Activated naive CD8-positive, alpha-beta T cell treated with anti-CD3 and anti-CD28 coated beads for 36 hours (primary cell): ENCODE measurements around the gene TCP11. TPM values are rescaled to one million over a fixed set of nuclear protein-coding genes. Genes with fewer than 3 reads are reported as not detected.

Source experiments
- DNase-seq: peaks from one replicate; pipeline ENCODE4 v3.0.0; 2021
- H3K27ac Mint-ChIP-seq: one replicate; pipeline ENCODE4 v1.8.0; 2022; ENCODE audit warnings: mild to moderate bottlenecking, moderate library complexity, mixed read lengths
- H3K27me3 Mint-ChIP-seq: one replicate; pipeline ENCODE4 v1.8.0; 2022; ENCODE audit warnings: mild to moderate bottlenecking, mixed read lengths
- H3K36me3 Mint-ChIP-seq: one replicate; pipeline ENCODE4 v1.8.0; 2021; ENCODE audit warnings: mild to moderate bottlenecking, mixed read lengths
- H3K4me1 Mint-ChIP-seq: one replicate; pipeline ENCODE4 v1.8.0; 2021; ENCODE audit warnings: mixed read lengths
- H3K4me3 Mint-ChIP-seq: one replicate; pipeline ENCODE4 v1.8.0; 2022; ENCODE audit warnings: mild to moderate bottlenecking, moderate library complexity, mixed read lengths
- H3K9me3 Mint-ChIP-seq: one replicate; pipeline ENCODE4 v1.8.0; 2022; ENCODE audit warnings: mixed read lengths
- total RNA-seq, 2 experiments: library from RNA; stranded (reverse); gene quantifications; one replicate each; pipeline ENCODE4 v1.2.3, GENCODE V29; 2021

The TCP11 gene
- total RNA-seq, 2 experiments from 2014 or later: not detected

DNA sequence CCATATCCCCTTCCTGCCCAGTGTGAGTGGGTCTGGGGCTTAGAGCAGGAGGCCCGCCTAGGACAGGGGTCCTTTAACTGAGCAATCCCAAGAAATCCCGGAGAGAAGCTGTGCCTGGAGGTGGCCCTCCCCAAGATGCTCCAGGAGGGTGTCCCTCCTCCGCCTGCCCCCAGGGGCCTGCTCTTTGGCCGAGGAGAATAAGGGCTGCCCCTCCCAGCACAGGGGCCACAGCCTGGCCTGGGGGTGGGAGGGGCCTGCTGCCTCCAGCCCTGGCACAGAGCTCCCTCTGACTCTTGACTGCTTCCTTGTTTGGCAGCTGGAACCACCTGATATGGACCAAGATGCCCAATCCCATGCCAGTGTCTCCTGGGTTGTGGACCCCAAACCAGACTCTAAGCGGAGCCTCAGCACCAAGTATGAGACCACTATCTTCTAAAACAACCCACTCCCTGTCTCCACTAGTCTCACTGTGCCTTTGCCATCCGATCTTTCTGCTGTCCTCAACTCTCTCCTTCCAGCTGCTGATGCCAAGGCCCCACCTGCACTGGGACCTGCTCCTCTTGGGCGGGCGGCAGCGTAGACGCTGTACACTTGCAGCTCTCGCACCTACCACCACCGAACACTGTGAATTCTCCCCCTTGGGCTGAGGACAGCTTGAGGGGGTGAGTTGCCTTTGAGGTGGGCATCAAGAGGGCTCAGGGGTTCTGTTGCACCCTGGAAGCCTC is 54.3 kb downstream of the TCP11 start:
- no peak for DNase-seq
- no peak overlapping the region for H3K4me3 Mint-ChIP-seq
- no peak overlapping the region for H3K27ac Mint-ChIP-seq
- H3K36me3 Mint-ChIP-seq: peaks cover 3% of the 10 kb centered on the region
- no peaks in the 10 kb centered on the region for H3K27me3 Mint-ChIP-seq
- H3K4me1 Mint-ChIP-seq: no peaks in the 10 kb centered on the region
- H3K9me3 Mint-ChIP-seq: no peaks in the 10 kb centered on the region

DNA sequence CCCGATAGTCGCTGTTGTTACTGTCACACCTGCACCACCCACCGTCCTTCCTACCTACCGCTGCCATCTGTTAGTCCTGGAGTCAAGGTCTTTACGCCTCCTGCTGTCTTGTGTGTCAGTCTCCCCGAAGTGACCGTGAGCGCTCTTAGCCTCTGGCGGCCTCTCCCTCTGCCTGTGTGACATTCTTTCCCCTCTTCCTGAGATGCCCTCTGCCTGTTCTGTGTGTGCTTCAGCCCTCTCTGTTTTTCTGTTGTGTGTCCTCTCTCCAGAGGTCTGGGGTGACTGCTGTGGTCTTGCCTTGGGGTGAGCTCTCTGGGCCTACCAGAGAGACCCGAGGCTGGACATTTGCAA is 54.9 kb downstream of the TCP11 start:
- H3K27ac Mint-ChIP-seq: no peak overlapping the region
- DNase-seq: no peak
- H3K36me3 Mint-ChIP-seq: peaks cover 3% of the 10 kb centered on the region
- H3K27me3 Mint-ChIP-seq: no peaks in the 10 kb centered on the region
- no peaks in the 10 kb centered on the region for H3K4me1 Mint-ChIP-seq
- no peaks in the 10 kb centered on the region for H3K9me3 Mint-ChIP-seq
- H3K4me3 Mint-ChIP-seq: no peak overlapping the region

DNA sequence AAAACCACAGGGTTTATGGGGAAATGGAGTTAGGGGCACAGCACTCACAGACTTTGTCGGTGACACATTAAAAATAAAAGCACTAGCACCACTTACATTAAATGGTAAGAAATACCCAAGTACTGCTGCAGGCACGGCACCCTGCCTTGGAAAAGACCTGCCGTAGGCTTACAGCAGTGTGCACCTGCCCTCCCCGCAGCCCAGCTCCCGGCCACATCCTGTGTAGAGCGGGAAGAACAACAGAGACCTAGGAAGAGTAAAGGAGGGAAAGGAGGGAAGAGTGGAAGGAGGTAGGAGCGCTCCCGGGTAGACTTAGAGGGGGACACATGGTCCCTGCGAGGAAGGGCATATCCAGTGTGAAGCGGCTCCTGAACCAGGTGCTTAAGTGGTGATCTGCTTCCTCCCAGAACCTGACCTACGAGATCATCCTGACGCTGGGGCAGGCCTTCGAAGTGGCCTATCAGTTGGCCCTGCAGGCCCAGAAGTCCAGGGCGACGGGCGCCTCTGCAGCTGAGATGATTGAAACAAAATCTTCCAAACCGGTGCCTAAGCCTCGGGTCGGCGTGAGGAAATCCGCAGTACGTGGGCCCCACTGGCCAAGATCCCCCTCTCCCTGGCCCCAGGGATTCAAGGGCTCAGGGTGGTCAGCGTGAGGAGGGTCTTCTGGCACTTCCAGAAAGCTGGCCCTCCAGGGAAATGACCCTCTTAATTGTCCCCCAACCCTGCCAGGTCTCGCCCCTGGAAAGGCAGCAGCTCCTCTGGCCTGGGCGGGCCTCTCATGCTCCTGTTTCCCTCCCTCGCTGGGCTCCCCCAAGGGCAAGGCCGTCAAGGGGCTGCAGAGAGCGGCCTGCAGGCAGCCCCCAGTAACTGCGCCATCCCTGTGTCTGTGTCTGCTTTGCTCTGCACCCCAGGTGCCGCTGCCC is 55.5 kb downstream of the TCP11 start:
- peaks cover 3% of the 10 kb centered on the region for H3K36me3 Mint-ChIP-seq
- H3K27me3 Mint-ChIP-seq: no peaks in the 10 kb centered on the region
- H3K4me3 Mint-ChIP-seq: no peak overlapping the region
- H3K4me1 Mint-ChIP-seq: no peaks in the 10 kb centered on the region
- no peak for DNase-seq
- H3K9me3 Mint-ChIP-seq: no peaks in the 10 kb centered on the region
- H3K27ac Mint-ChIP-seq: no peak overlapping the region

DNA sequence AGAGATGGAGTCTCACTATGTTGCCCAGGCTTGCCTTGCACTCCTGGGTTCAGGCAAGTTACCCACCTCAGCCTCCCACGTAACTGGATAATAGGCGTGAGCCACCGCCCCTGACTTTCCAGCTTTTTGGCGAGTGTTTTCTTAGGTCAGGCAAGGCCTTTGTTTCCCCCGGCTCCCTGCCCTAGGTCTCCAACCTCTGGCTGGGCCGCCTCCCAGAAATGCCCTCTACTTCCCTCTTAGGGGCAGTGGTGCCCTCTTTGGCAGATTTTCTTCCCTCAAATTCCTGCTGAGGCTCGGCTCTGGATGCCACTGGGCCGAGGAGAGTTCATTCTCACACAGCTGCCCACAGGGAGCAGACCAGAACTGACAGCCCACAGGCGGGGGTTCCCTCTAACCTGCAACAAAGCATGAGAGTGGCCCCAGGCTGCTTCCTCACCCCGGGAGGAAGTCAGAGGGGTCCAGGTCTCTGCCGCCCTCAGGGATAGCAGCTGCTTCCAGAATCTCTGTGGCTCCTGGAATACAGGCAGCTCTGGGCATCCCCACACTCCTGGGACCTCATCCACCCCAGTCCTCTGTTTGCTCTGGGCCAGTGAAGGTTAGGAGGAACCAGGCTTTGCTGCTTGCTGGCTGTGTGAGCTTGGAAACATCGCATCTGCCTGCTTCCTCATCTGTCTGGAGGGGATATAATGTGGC is 56.5 kb downstream of the TCP11 start:
- DNase-seq: no peak
- no peaks in the 10 kb centered on the region for H3K27me3 Mint-ChIP-seq
- no peaks in the 10 kb centered on the region for H3K9me3 Mint-ChIP-seq
- no peaks in the 10 kb centered on the region for H3K4me1 Mint-ChIP-seq
- H3K4me3 Mint-ChIP-seq: no peak overlapping the region
- H3K36me3 Mint-ChIP-seq: peaks cover 3% of the 10 kb centered on the region
- H3K27ac Mint-ChIP-seq: no peak overlapping the region

DNA sequence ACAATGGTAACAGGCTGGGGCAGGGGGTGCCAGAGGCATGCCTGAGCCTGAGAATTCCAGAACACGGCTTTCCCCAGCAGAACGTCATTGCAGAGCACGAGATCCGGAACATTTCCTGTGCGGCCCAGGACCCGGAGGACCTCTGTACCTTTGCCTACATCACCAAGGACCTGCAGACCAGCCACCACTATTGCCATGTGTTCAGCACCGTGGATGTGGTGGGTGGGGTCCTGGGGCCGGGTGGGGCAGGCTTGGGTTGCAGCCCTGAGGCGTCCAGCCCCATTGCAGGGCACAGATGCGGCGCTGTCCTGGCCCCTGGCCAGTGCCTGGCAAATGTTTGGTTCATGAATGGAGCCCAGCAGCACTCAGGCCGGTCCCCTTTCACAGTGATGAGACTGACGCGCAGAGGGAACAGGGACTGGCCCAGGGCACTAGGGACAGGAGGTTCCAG is 57.1 kb downstream of the TCP11 start:
- no peaks in the 10 kb centered on the region for H3K4me1 Mint-ChIP-seq
- H3K4me3 Mint-ChIP-seq: no peak overlapping the region
- peaks cover 3% of the 10 kb centered on the region for H3K36me3 Mint-ChIP-seq
- no peaks in the 10 kb centered on the region for H3K27me3 Mint-ChIP-seq
- DNase-seq: no peak
- no peak overlapping the region for H3K27ac Mint-ChIP-seq
- no peaks in the 10 kb centered on the region for H3K9me3 Mint-ChIP-seq

DNA sequence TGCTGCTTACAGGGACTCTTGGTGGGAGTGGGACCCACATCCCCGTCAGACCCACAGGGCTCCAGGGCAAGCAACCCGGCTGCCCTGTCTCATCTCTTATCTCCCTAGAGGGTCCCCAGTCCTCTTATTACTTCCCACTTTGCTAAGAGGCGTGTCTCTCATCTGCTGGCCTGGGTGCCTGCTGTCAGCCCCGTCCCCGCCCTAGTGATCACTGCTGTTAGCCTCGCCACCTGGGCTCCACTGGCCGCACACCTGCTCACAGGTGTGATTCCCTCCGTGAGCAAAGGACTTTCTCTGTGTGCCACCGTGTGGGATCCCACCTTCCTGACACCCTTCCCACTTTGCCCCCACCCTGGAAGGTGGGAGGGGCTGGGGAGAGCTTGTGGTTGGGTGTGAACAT is 57.6 kb downstream of the TCP11 start:
- DNase-seq: no peak
- H3K4me1 Mint-ChIP-seq: no peaks in the 10 kb centered on the region
- H3K36me3 Mint-ChIP-seq: peaks cover 2% of the 10 kb centered on the region
- no peaks in the 10 kb centered on the region for H3K9me3 Mint-ChIP-seq
- no peaks in the 10 kb centered on the region for H3K27me3 Mint-ChIP-seq
- no peak overlapping the region for H3K27ac Mint-ChIP-seq
- H3K4me3 Mint-ChIP-seq: no peak overlapping the region

DNA sequence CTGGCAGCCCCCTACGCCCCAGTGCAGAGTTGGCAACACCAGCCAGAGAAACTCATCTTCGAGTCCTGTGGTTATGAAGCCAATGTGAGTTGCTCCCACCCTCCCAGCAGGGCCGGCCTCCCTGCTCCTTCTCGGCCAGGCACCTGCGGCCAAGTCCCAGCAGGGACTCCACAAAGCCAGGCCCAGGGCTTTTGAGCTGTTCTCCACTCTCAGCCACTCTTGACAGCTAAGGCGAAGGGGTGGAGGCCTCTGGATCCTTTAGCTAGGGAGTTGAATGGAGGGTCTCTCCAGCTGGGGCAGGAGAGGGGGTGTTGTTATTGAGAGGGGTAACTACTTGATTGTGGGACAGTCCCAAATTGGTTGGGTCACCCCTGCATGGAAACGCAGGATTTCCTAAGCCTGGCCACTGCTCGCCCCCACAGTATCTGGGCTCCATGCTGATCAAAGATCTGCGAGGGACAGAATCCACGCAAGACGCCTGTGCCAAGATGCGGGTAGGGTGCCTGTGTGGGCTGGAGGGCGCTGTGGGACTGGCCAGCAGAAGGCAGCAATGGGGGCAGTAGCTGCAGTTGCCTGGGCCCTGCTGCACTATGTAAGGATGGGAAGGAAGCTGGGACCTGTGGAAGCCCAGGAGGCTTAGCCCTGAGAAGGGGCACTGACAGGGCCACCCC is 58.3 kb downstream of the TCP11 start:
- no peaks in the 10 kb centered on the region for H3K4me1 Mint-ChIP-seq
- no peak for DNase-seq
- no peaks in the 10 kb centered on the region for H3K9me3 Mint-ChIP-seq
- no peaks in the 10 kb centered on the region for H3K27me3 Mint-ChIP-seq
- no peaks in the 10 kb centered on the region for H3K36me3 Mint-ChIP-seq
- no peak overlapping the region for H3K4me3 Mint-ChIP-seq
- H3K27ac Mint-ChIP-seq: no peak overlapping the region

DNA sequence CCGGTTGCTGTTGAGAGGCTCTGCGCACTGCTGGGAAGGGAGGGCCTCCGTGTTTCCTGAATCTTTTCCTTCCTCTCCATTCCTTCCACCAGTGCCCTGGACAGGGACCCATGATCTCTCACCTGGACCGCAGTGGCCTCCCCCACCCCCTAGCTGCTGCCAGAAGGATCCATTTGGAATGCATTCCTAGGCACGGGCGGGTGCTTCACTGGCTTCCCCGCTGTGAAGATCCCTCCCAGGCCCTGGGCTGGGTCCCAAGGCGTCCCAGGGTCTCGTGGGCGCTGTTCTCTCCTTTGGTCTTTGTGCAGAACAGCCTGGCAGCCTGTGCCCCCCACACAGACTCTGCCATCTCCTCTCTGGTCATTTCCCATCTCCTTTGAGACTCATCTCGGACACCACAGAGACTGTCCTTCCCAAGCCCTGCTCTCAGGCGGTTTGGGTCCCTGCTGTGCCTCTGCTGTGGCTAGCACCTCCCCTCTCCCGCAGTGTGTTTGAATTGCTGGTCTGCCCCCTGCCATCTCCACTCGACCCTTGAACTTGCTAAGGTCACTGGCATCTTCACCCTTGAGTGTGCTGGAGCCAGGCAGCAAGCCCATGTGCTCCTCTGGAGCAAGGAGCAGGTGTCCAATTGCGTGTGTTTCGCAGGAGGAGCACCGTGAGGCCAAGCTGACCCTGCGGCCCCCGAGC is 59.0 kb downstream of the TCP11 start:
- no peaks in the 10 kb centered on the region for H3K27me3 Mint-ChIP-seq
- no peaks in the 10 kb centered on the region for H3K36me3 Mint-ChIP-seq

DNA sequence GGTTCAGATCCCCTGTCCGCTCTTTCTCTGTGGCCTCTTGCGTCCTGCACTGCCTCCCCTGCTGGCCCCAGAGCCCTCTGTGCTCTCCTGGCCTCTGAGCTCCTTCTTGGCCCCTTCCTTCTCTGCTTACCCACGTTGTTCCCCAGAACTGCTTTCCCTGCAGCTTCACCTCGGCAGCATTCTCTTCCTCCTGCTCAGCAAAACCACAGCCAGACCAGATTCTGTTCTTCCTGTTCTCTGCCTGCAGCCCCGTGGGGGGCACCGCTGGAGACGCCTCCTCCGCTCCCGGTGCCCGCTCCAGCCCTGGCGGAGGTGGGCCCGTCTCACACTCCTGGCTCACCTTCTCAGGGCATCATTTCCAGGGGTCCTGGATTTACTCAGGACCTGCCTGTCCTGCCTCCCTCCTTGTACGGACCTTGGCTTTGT is 59.7 kb downstream of the TCP11 start:
- Mint-ChIP-seq H3K27ac (no peak overlapping the region), H3K27me3 (no peaks in the 10 kb centered on the region), H3K4me1 (no peaks in the 10 kb centered on the region), H3K36me3 (peaks cover 1% of the 10 kb centered on the region), H3K4me3 (no peak overlapping the region), H3K9me3 (no peaks in the 10 kb centered on the region)
- no peak for DNase-seq

More for the DNA sequence above, 59.0 kb downstream of the TCP11 start:
- Mint-ChIP-seq H3K27ac (no peak overlapping the region), H3K4me3 (no peak overlapping the region), H3K4me1 (no peaks in the 10 kb centered on the region), H3K9me3 (no peaks in the 10 kb centered on the region)
- no peak for DNase-seq

DNA sequence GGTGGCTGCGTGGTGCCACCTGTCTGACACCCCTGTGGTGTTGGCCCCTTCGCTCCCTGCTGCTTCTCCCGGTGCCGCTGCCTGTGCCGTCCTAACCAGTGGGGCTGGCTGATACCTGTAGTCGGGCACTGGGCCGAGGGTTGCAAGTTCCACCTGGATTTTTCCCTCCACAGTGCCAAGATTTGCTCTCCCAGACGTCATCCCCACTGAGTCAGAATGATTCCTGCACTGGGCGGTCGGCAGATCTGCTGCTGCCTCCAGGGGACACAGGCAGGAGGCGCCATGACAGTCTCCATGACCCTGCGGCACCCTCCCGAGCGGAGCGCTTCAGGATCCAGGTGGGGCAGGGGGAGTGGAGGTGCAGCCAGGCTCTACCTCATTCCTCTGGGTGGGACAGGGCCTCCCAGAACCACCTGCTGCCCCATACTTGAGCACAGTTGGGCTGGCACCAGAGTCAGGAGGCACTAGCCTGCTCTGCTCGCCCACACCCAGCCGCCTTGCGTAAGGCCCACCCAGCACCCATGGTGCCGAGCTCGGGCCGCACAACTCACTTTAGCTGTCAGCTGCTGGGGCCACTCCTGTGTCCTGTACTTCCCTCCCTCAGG is 60.2 kb downstream of the TCP11 start:
- no peaks in the 10 kb centered on the region for H3K27me3 Mint-ChIP-seq
- H3K4me1 Mint-ChIP-seq: no peaks in the 10 kb centered on the region
- no peaks in the 10 kb centered on the region for H3K9me3 Mint-ChIP-seq
- no peak for DNase-seq
- H3K27ac Mint-ChIP-seq: no peak overlapping the region
- no peak overlapping the region for H3K4me3 Mint-ChIP-seq
- H3K36me3 Mint-ChIP-seq: peaks cover 1% of the 10 kb centered on the region

DNA sequence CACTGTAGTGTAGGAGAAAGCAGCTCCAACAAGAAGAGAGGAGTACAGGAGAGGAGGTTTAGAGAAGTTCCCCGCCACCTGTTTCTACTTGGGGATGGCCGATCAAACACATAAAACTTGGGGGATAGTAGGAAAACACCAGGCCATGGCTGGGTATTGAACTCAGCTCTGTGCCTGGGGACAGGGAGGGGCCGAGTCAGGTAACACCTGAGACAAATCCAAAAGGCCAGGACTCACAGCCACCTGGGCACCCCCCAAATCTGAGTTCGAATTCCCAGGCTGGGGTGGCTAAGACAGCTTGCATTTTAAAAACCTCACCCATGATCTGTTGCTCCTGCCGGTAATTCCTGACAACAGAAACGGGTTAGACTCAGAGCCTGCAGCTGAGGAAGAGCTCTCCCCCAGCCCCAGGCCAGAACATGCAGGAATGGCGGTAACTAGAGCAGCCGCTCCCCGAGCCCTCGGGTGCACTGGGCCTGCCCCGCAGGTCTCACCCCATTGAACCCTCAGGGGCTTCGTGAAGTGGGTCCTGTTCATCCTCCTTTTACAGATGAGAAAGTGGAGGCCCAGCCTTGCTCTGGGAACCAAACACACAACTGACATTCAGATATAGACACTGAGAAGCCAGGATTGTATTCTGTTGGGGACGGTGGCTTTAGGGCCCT is 61.0 kb downstream of the TCP11 start:
- H3K27me3 Mint-ChIP-seq: no peaks in the 10 kb centered on the region
- no peaks in the 10 kb centered on the region for H3K4me1 Mint-ChIP-seq
- no peaks in the 10 kb centered on the region for H3K9me3 Mint-ChIP-seq
- H3K27ac Mint-ChIP-seq: no peak overlapping the region
- H3K4me3 Mint-ChIP-seq: no peak overlapping the region
- no peak for DNase-seq
- H3K36me3 Mint-ChIP-seq: peaks cover 1% of the 10 kb centered on the region

DNA sequence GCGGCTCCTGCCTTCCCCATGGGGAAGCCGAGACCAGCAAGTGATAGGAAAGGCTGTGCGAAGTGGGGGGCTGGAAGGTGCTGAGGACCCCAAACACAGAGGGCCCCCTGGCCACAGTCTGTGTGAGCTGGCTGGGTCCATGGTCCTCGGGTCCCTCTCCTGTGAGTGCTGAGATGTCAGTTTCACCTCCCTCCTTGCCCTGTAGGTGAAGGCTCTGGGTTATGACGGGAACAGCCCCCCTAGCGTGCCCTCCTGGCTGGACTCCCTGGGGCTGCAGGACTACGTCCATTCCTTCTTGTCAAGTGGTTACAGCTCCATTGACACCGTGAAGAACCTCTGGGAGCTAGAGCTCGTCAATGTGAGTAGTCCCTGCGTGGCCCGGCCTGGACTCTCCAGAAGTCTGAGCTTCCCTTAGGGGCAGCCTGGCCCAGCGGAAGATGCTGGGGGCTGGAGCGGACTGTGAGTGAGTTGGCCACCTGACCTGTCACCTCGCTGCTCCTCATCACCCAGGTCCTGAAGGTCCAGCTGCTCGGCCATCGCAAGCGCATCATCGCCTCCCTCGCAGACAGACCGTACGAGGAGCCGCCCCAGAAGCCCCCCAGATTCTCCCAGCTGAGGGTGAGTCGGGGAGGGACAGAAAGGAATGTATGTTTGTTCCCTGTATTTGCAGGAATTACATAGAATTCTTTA is 61.7 kb downstream of the TCP11 start:
- Mint-ChIP-seq H3K27me3 (no peaks in the 10 kb centered on the region), H3K4me1 (no peaks in the 10 kb centered on the region), H3K9me3 (no peaks in the 10 kb centered on the region), H3K36me3 (peaks cover 1% of the 10 kb centered on the region), H3K27ac (no peak overlapping the region), H3K4me3 (no peak overlapping the region)
- no peak for DNase-seq

DNA sequence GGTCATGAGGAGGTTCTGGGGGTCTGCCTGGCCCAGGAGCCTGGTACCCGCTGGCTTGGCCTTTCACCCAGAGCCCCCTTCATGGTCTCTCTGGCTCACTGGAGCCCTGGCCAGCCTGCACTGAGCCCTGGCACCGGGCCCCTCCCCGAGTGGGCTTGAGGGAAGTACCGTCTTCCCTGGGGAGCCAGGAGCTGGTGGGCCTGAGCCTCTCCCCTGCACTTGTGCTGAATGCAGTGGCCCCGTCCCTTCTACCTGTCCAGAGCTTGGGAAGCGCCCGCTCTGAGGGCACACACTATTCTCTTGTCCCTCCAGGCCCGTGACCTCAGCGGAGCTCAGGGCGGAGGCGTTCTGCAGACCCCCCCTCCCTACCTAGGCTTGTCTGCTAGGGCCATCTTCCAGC is 62.2 kb downstream of the TCP11 start:
- no peaks in the 10 kb centered on the region for H3K4me1 Mint-ChIP-seq
- H3K27me3 Mint-ChIP-seq: no peaks in the 10 kb centered on the region
- H3K27ac Mint-ChIP-seq: no peak overlapping the region
- H3K4me3 Mint-ChIP-seq: no peak overlapping the region
- H3K36me3 Mint-ChIP-seq: peaks cover 1% of the 10 kb centered on the region
- H3K9me3 Mint-ChIP-seq: no peaks in the 10 kb centered on the region
- no peak for DNase-seq
